SK-N-SH (cell line): ENCODE results near the gene DPY19L2. TPM values are rescaled to one million over a fixed set of nuclear protein-coding genes. Genes with fewer than 3 reads are reported as not detected.

ENCODE experiments used
- CTCF ChIA-PET: fragments of 300-600, 350-600 bp; formaldehyde crosslinking; extraction: SDS; loops from one replicate; lab custom pipeline; 2021; lab: Yijun Ruan, JAX
- POLR2A ChIA-PET: fragments of 350-600 bp; sonication (Branson Sonifier 250); formaldehyde crosslinking; extraction: SDS; loops from one replicate; lab custom pipeline; 2020; ENCODE audit warnings: antibody characterized with exemption, inconsistent platforms; lab: Yijun Ruan, JAX
- DNase-seq: peaks from one replicate; pipeline ENCODE4 v3.0.0; 2012
- H2AFZ ChIP-seq: fragments of 200-600 bp; sonication (generic); 2 replicates; pipeline ENCODE4 v1.8.1; 2016; ENCODE audit warnings: antibody characterized with exemption, mild to moderate bottlenecking, low read depth
- H3F3A ChIP-seq: fragments of 200-600 bp; sonication (generic); replicated peaks from 2 replicates; pipeline ENCODE3; 2016; ENCODE audit warnings: antibody characterized with exemption, mild to moderate bottlenecking; ENCODE audit not compliant: insufficient read depth
- H3K27ac ChIP-seq, 2 experiments: fragments of 200-500 bp in 1 of 2; fragments of 200-600 bp in 1 of 2; sonication (Bioruptor generic) in 1 of 2; sonication (generic), shearing (Covaris generic) in 1 of 2; 2 replicates each; pipeline versions ENCODE4 v1.5.1 to v1.6.1; 2014 to 2016; ENCODE audit warnings: low read depth in 2 of 2, inconsistent platforms in 1 of 2, low read length in 1 of 2, mild to moderate bottlenecking in 1 of 2, mixed read lengths in 1 of 2
- H3K27me3 ChIP-seq: fragments of 200-600 bp; sonication (generic), shearing (Covaris generic); 2 replicates; pipeline ENCODE4 v1.6.1; 2016; ENCODE audit warnings: mixed run types; ENCODE audit not compliant: insufficient read depth
- H3K36me3 ChIP-seq, 2 experiments: fragments of 200-500 bp in 1 of 2; fragments of 200-600 bp in 1 of 2; sonication (Bioruptor generic) in 1 of 2; sonication (generic) in 1 of 2; replicated peaks in 1 of 2; 2 replicates each; pipeline versions ENCODE3 to v1.5.1; 2014 to 2016; ENCODE audit warnings: low read length in 1 of 2, mild to moderate bottlenecking in 1 of 2; ENCODE audit not compliant: insufficient read depth in 2 of 2, control insufficient read depth in 1 of 2
- H3K4me1 ChIP-seq, 2 experiments: fragments of 200-500 bp in 1 of 2; fragments of 200-600 bp in 1 of 2; sonication (Bioruptor generic) in 1 of 2; sonication (generic), shearing (Covaris generic) in 1 of 2; 2 replicates each; pipeline versions ENCODE4 v1.5.1 to v1.6.1; 2014 to 2016; ENCODE audit warnings: low read depth in 1 of 2, low read length in 1 of 2, mixed run types in 1 of 2; ENCODE audit not compliant: insufficient read depth in 2 of 2, control insufficient read depth in 1 of 2
- H3K4me2 ChIP-seq: fragments of 200-600 bp; sonication (generic), shearing (Covaris generic); 2 replicates; pipeline ENCODE4 v1.6.1; 2017; ENCODE audit warnings: mixed run types
- H3K4me3 ChIP-seq, 2 experiments: fragments of 200-500 bp in 1 of 2; fragments of 200-600 bp in 1 of 2; sonication (Bioruptor generic) in 1 of 2; sonication (generic), shearing (Covaris generic) in 1 of 2; 2 replicates each; pipeline versions ENCODE4 v1.5.1 to v1.8.1; 2014 to 2016; ENCODE audit warnings: low read depth in 2 of 2, inconsistent platforms in 1 of 2, low read length in 1 of 2, mild to moderate bottlenecking in 1 of 2, mixed read lengths in 1 of 2, moderate library complexity in 1 of 2
- H3K79me2 ChIP-seq: fragments of 200-600 bp; sonication (generic); 2 replicates; pipeline ENCODE4 v1.8.1; 2017; ENCODE audit warnings: mild to moderate bottlenecking; ENCODE audit not compliant: insufficient read depth
- H3K9ac ChIP-seq: fragments of 200-600 bp; sonication (generic); 2 replicates; pipeline ENCODE4 v1.6.1; 2017; ENCODE audit warnings: mixed run types
- H3K9me2 ChIP-seq: fragments of 200-600 bp; sonication (generic); 2 replicates; pipeline ENCODE4 v1.6.1; 2017; ENCODE audit warnings: mixed run types
- H3K9me3 ChIP-seq: fragments of 200-600 bp; sonication (generic); 2 replicates; pipeline ENCODE4 v1.6.1; 2017; ENCODE audit warnings: mixed run types, mild to moderate bottlenecking, moderate library complexity
- H4K20me1 ChIP-seq: fragments of 200-600 bp; sonication (generic); 2 replicates; pipeline ENCODE4 v1.6.1; 2017; ENCODE audit warnings: mild to moderate bottlenecking, mixed run types; ENCODE audit not compliant: insufficient read depth
- CTCF ChIP-seq: fragments of 200-600 bp; sonication (generic); IDR thresholded peaks from 2 replicates; pipeline ENCODE4 v1.6.1; 2017; ENCODE audit warnings: antibody characterized with exemption, mild to moderate bottlenecking, moderate library complexity
- ELF1 ChIP-seq: IDR thresholded peaks from 2 replicates; pipeline ENCODE4 v1.4.0; 2012
- EZH2phosphoT487 ChIP-seq: fragments of 200-600 bp; sonication (generic); IDR thresholded peaks from 2 replicates; pipeline ENCODE4 v1.6.1; 2017; ENCODE audit warnings: low read depth, mixed run types, mild to moderate bottlenecking, antibody characterized with exemption, moderate library complexity, borderline replicate concordance
- FOSL2 ChIP-seq: IDR thresholded peaks from 2 replicates; pipeline ENCODE4 v1.4.0; 2012; ENCODE audit warnings: low read depth, mild to moderate bottlenecking, moderate library complexity, borderline replicate concordance
- JUND ChIP-seq: IDR thresholded peaks from 2 replicates; pipeline ENCODE4 v1.4.0; 2012
- MEF2A ChIP-seq: IDR thresholded peaks from 2 replicates; pipeline ENCODE4 v1.4.0; 2012; ENCODE audit warnings: low read depth, borderline replicate concordance
- NFIC ChIP-seq: IDR thresholded peaks from 2 replicates; pipeline ENCODE4 v1.4.0; 2012; ENCODE audit warnings: borderline replicate concordance
- RAD21 ChIP-seq: IDR thresholded peaks from 2 replicates; pipeline ENCODE4 v1.6.1; 2012; ENCODE audit warnings: mild to moderate bottlenecking, low read length
- RCOR1 ChIP-seq: fragments of 150-350 bp; IDR thresholded peaks from 2 replicates; pipeline ENCODE4 v1.6.1; 2017; ENCODE audit warnings: antibody characterized with exemption, low read length
- RXRA ChIP-seq: IDR thresholded peaks from 2 replicates; pipeline ENCODE4 v1.4.0; 2012; ENCODE audit warnings: low read depth, mild to moderate bottlenecking, borderline replicate concordance
- SIN3A ChIP-seq: IDR thresholded peaks from 2 replicates; pipeline ENCODE4 v1.6.1; 2012; ENCODE audit warnings: low read depth, mild to moderate bottlenecking, low read length, moderate library complexity, borderline replicate concordance
- SMC3 ChIP-seq: IDR thresholded peaks from 2 replicates; pipeline ENCODE4 v1.6.1; 2012; ENCODE audit warnings: low read depth, low read length, improper control_type of control experiment
- TEAD4 ChIP-seq: IDR thresholded peaks from 2 replicates; pipeline ENCODE4 v1.4.0; 2012; ENCODE audit warnings: mild to moderate bottlenecking, borderline replicate concordance; ENCODE audit not compliant: insufficient read depth
- WGBS: methylation state at CpG from one replicate; pipeline ENCODE4 v1.1.6; 2017; ENCODE audit warnings: low lambda C conversion rate; 5-methylcytosine and 5-hydroxymethylcytosine counted together
- polyA plus RNA-seq, 3 experiments: library from polyadenylated mRNA; depleted of rRNA; stranded (reverse); fragments of >200 nt; gene quantifications; 2 replicates each; pipeline ENCODE4 v1.2.3, GENCODE V29; 2012
- TF ChIP-seq, protein P1 (sequence below): IDR thresholded peaks from 2 replicates; pipeline ENCODE4 v1.4.0; 2012; ENCODE audit warnings: low read depth, borderline replicate concordance
- TF ChIP-seq, protein P2 (sequence below): fragments of 150-350 bp; IDR thresholded peaks from 2 replicates; pipeline ENCODE4 v1.6.1; 2016; ENCODE audit warnings: mild to moderate bottlenecking, low read depth, low read length

The DPY19L2 gene
- polyA plus RNA-seq, 1 of the 3 experiments (the other 2 are of a cell fraction) = 4.8 TPM

DNA sequence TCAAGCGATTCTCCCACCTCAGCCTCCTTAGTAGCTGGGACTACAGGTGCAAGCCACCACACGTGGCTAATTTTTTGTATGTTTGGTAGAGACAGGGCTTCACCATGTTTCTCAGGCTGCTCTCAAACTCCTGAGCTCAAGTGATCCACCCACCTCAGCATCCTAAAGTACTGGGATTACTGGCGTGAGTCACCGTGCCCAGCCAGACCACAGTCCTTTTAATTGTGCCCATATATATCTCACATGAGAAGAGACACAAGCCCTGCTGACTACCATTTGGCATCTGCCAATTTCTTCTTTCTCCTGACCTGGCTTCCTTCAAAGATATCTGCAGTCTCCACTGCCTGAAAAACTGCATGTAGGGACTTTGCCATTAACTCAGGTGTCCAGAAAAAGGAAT is 142.5 kb downstream of the DPY19L2 start:
- H3K4me3 ChIP-seq = no peak overlapping the region
- no peak for DNase-seq
- H2AFZ ChIP-seq = no peak overlapping the region
- POLR2A ChIA-PET = no interaction called here
- no peaks in the 10 kb centered on the region for H3K27me3 ChIP-seq
- no peaks in the 10 kb centered on the region for H3K36me3 ChIP-seq
- H3K9me2 ChIP-seq = no peaks in the 10 kb centered on the region
- H3K4me1 ChIP-seq = no peaks in the 10 kb centered on the region
- no peak overlapping the region for H3K9ac ChIP-seq
- H4K20me1 ChIP-seq = no peaks in the 10 kb centered on the region
- H3K79me2 ChIP-seq = no peaks in the 10 kb centered on the region
- no peak for TF ChIP-seq TEAD4
- no peak for TF ChIP-seq SIN3A
- TF ChIP-seq NFIC = no peak
- TF ChIP-seq, protein P1, sequence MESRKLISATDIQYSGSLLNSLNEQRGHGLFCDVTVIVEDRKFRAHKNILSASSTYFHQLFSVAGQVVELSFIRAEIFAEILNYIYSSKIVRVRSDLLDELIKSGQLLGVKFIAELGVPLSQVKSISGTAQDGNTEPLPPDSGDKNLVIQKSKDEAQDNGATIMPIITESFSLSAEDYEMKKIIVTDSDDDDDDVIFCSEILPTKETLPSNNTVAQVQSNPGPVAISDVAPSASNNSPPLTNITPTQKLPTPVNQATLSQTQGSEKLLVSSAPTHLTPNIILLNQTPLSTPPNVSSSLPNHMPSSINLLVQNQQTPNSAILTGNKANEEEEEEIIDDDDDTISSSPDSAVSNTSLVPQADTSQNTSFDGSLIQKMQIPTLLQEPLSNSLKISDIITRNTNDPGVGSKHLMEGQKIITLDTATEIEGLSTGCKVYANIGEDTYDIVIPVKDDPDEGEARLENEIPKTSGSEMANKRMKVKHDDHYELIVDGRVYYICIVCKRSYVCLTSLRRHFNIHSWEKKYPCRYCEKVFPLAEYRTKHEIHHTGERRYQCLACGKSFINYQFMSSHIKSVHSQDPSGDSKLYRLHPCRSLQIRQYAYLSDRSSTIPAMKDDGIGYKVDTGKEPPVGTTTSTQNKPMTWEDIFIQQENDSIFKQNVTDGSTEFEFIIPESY = no peak
- no peak for TF ChIP-seq CTCF
- TF ChIP-seq EZH2phosphoT487 = no peak
- no peak for TF ChIP-seq JUND
- no peak for TF ChIP-seq RXRA
- no peak for TF ChIP-seq RAD21
- TF ChIP-seq SMC3 = no peak
- TF ChIP-seq, protein P2, sequence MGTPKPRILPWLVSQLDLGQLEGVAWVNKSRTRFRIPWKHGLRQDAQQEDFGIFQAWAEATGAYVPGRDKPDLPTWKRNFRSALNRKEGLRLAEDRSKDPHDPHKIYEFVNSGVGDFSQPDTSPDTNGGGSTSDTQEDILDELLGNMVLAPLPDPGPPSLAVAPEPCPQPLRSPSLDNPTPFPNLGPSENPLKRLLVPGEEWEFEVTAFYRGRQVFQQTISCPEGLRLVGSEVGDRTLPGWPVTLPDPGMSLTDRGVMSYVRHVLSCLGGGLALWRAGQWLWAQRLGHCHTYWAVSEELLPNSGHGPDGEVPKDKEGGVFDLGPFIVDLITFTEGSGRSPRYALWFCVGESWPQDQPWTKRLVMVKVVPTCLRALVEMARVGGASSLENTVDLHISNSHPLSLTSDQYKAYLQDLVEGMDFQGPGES = no peak
- no peak for TF ChIP-seq ELF1
- TF ChIP-seq FOSL2 = no peak
- no peak for TF ChIP-seq RCOR1
- TF ChIP-seq MEF2A = no peak
- no peak overlapping the region for H3K4me2 ChIP-seq
- CTCF ChIA-PET = no interaction called here
- H3K27ac ChIP-seq = no peak overlapping the region
- no peaks in the 10 kb centered on the region for H3F3A ChIP-seq
- 57% methylated on average over 4 of the region's 4 CpGs for WGBS
- no peaks in the 10 kb centered on the region for H3K9me3 ChIP-seq
